ENCODE data around the gene IL4I1.

DNA sequence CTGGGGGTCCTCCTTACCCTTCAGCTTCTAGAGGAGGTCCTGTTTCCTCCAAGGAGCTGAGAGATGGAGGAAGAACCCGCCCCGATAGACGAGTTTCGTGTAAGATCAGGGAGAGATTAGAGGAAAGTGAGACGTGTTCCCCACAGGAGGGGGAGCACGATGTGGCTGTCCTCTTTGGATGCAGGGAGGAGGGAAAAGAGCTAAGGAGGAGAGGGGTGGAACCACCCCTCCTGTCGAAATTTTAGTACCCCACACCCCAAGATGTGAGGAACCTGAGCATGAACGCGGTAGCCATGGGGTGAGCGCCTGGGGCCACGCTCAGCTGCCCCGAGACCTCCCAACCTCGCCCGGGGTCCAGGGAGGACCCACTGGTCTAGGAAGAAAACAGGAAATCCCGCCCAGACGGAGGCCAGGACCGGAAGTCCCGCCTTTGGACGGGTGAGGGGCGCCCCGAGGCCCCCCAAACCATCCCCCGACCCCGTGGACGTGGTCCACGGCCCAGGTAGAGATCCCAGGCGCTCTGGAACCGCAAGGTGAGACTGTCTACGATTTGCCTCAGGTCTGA is 20.7 kb downstream of the IL4I1 start:
- TF ChIP-seq, protein P1, sequence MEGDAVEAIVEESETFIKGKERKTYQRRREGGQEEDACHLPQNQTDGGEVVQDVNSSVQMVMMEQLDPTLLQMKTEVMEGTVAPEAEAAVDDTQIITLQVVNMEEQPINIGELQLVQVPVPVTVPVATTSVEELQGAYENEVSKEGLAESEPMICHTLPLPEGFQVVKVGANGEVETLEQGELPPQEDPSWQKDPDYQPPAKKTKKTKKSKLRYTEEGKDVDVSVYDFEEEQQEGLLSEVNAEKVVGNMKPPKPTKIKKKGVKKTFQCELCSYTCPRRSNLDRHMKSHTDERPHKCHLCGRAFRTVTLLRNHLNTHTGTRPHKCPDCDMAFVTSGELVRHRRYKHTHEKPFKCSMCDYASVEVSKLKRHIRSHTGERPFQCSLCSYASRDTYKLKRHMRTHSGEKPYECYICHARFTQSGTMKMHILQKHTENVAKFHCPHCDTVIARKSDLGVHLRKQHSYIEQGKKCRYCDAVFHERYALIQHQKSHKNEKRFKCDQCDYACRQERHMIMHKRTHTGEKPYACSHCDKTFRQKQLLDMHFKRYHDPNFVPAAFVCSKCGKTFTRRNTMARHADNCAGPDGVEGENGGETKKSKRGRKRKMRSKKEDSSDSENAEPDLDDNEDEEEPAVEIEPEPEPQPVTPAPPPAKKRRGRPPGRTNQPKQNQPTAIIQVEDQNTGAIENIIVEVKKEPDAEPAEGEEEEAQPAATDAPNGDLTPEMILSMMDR (IDR thresholded peaks at IDR 0.05) = no peak
- TF ChIP-seq POLR2A (IDR thresholded peaks at IDR 0.05) = peak in 1 of 2 donors; percentile 4
